Measurements from ENCODE around the gene GAB2.
A peak's percentile ranks its signal among the peaks of the same experiment; 100 is the strongest.

- TF ChIP-seq PATZ1 (CRISPR knock-in tag; IDR thresholded peaks at IDR 0.05; ENCODE audit: borderline replicate concordance) (no peak), ARNTL (CRISPR knock-in tag; IDR thresholded peaks at IDR 0.05; ENCODE audit: borderline replicate concordance, low read depth) (no peak), TCF4 (CRISPR knock-in tag; IDR thresholded peaks at IDR 0.05; ENCODE audit: borderline replicate concordance) (peak; percentile 46; the same call in 1 of the 2 replicates), CREB5 (CRISPR knock-in tag; IDR thresholded peaks at IDR 0.05; ENCODE audit: low read depth) (no peak), BACH2 (CRISPR knock-in tag; IDR thresholded peaks at IDR 0.05; ENCODE audit: borderline replicate concordance) (no peak), ZC3H10 (CRISPR knock-in tag; IDR thresholded peaks at IDR 0.05) (no peak), POU6F1 (CRISPR knock-in tag; IDR thresholded peaks at IDR 0.05; ENCODE audit: borderline replicate concordance, low read depth) (no peak), ZFP3 (CRISPR knock-in tag; IDR thresholded peaks at IDR 0.05) (peak; percentile 82), ISL1 (CRISPR knock-in tag; IDR thresholded peaks at IDR 0.05) (no peak), OSR1 (CRISPR knock-in tag; IDR thresholded peaks at IDR 0.05) (no peak), TOX (CRISPR knock-in tag; IDR thresholded peaks at IDR 0.05; ENCODE audit: borderline replicate concordance) (no peak), ZFP30 (CRISPR knock-in tag; IDR thresholded peaks at IDR 0.05) (no peak)
Observed at GRCh38 chr11:78188286-78189173, 229.1 kb downstream of the GAB2 start, which contains the start of the genes KCTD21 and USP35.

Measured in SK-N-SH treated with all-trans-retinoic acid at 6 μM for 48 hours (cell line).